DMS79 treated with DMSO at 0.1 percent for 48 hours (cell line): Measurements from ENCODE around the gene DUSP3.

Experiments
- DNase-seq: peaks from one replicate; lab custom pipeline; 2025; lab: John Stamatoyannopoulos, UW

DUSP3 gene

GRCh38 chr17:43778337-43779144 lies at the start of gene DUSP3:
Gene DUSP3 (minus strand): TSS chr17:43778977. CDS start chr17:43778924, 53 bp downstream.
- peak; percentile 73 for DNase-seq

- DNase-seq = no peak
Measured at GRCh38 chr17:43827596-43827995, 48.8 kb upstream of the DUSP3 start.

GRCh38 chr17:43826206-43826605 lies 47.4 kb upstream of the DUSP3 start:
- no peak for DNase-seq

- no peak for DNase-seq
Measured at GRCh38 chr17:43825567-43825966, 46.8 kb upstream of the DUSP3 start.

GRCh38 chr17:43823350-43824084 lies 44.7 kb upstream of the DUSP3 start:
- DNase-seq = peak; percentile 28

- DNase-seq = no peak
Measured at GRCh38 chr17:43822570-43823190, 43.9 kb upstream of the DUSP3 start.

GRCh38 chr17:43820759-43821158 lies 42.0 kb upstream of the DUSP3 start:
- no peak for DNase-seq

- no peak for DNase-seq
Measured at GRCh38 chr17:43818966-43819365, 40.2 kb upstream of the DUSP3 start.

- DNase-seq = no peak
Measured at GRCh38 chr17:43817826-43818225, 39.0 kb upstream of the DUSP3 start.

GRCh38 chr17:43816336-43817320 lies 37.9 kb upstream of the DUSP3 start:
- no peak for DNase-seq

- no peak for DNase-seq
Measured at GRCh38 chr17:43814714-43815113, 35.9 kb upstream of the DUSP3 start.

GRCh38 chr17:43814026-43814425 lies 35.2 kb upstream of the DUSP3 start:
- DNase-seq = no peak

GRCh38 chr17:43813386-43813785 lies 34.6 kb upstream of the DUSP3 start:
- DNase-seq = no peak

GRCh38 chr17:43812396-43813265 lies 33.9 kb upstream of the DUSP3 start:
- DNase-seq = no peak

GRCh38 chr17:43810823-43811222 lies 32.0 kb upstream of the DUSP3 start:
- DNase-seq = no peak

GRCh38 chr17:43810226-43810715 lies 31.5 kb upstream of the DUSP3 start:
- DNase-seq = peak; percentile 35

GRCh38 chr17:43809121-43809520 lies 30.3 kb upstream of the DUSP3 start:
- DNase-seq = no peak

GRCh38 chr17:43808076-43808475 lies 29.3 kb upstream of the DUSP3 start:
- DNase-seq = no peak

GRCh38 chr17:43805117-43805516 lies 26.3 kb upstream of the DUSP3 start:
- DNase-seq = no peak

- DNase-seq = no peak
Measured at GRCh38 chr17:43803758-43804157, 25.0 kb upstream of the DUSP3 start.
